GM12878 (cell line): ENCODE measurements around the gene RACGAP1. TPM values are rescaled to one million over a fixed set of nuclear protein-coding genes. Genes with fewer than 3 reads are reported as not detected.

Experiments
- ATAC-seq: fragments of 200-7000 bp; cut with Tn5 transposase; 3 replicates; pipeline ENCODE4 v1.9.1; 2020; ENCODE audit warnings: mild to moderate bottlenecking, moderate library complexity
- BruUV-seq: library from RNA; stranded (reverse); fragments of 400-500 nt; replicated peaks from 2 replicates; lab custom pipeline; 2021; lab: Mats Ljungman, UMichigan
- CTCF ChIA-PET: fragments of 300-600 bp; sonication (Branson Sonifier 250); formaldehyde crosslinking; extraction: SDS; loops from one replicate; lab custom pipeline; 2021; ENCODE audit warnings: inconsistent platforms; lab: Yijun Ruan, JAX
- POLR2A ChIA-PET: fragments of 350-600 bp; formaldehyde crosslinking; extraction: SDS; loops from one replicate; lab custom pipeline; 2021; ENCODE audit warnings: inconsistent platforms; lab: Charles Lee
- RAD21 ChIA-PET: fragments of 300-600 bp; sonication (Branson Sonifier 250); formaldehyde crosslinking; loops from one replicate; lab custom pipeline; 2023; ENCODE audit warnings: antibody characterized with exemption; ENCODE audit not compliant: unreplicated experiment; lab: Charles Lee
- SMC1A ChIA-PET: fragments of 300-600 bp; sonication (Branson Sonifier 250); formaldehyde crosslinking; loops from one replicate; lab custom pipeline; 2023; ENCODE audit not compliant: unreplicated experiment, uncharacterized antibody; lab: Charles Lee
- DNase-seq: peaks from one replicate; pipeline ENCODE4 v3.0.0-alpha.2; 2011; ENCODE audit warnings: low read depth, low spot score
- FAIRE-seq: peaks from 3 replicates; lab custom pipeline; 2011; peaks lifted over from hg19 to GRCh38; lab: Jason Lieb, UNC
- H2AFZ ChIP-seq: 2 replicates; pipeline ENCODE4 v1.6.0; 2011; ENCODE audit warnings: low read depth, low read length, control low read depth; ENCODE audit not compliant: control insufficient read depth
- H3K27ac ChIP-seq: 2 replicates; pipeline ENCODE4 v1.5.1; 2011; ENCODE audit warnings: control low read depth; ENCODE audit not compliant: control insufficient read depth, insufficient read depth
- H3K27me3 ChIP-seq, 2 experiments: replicated peaks in 1 of 2; 2 replicates each; pipeline versions ENCODE4 v1.6.0 to v1.6.1; 2011; ENCODE audit warnings: low read length in 1 of 2; ENCODE audit not compliant: control insufficient read depth in 2 of 2, insufficient read depth in 2 of 2
- H3K36me3 ChIP-seq, 2 experiments: 2 replicates each; pipeline ENCODE4 v1.5.1; 2011; ENCODE audit warnings: low read length in 1 of 2; ENCODE audit not compliant: control insufficient read depth in 2 of 2, insufficient read depth in 2 of 2
- H3K4me1 ChIP-seq: 2 replicates; pipeline ENCODE4 v1.6.1; 2011; ENCODE audit warnings: mild to moderate bottlenecking, low read length, moderate library complexity, mixed read lengths; ENCODE audit not compliant: control insufficient read depth, insufficient read depth
- H3K4me2 ChIP-seq: 2 replicates; pipeline ENCODE4 v1.6.0; 2011; ENCODE audit warnings: control low read depth; ENCODE audit not compliant: control insufficient read depth, insufficient read depth
- H3K4me3 ChIP-seq: fragments of 200-600 bp; sonication (generic); 2 replicates; pipeline ENCODE4 v1.5.1; 2016
- H3K79me2 ChIP-seq: 2 replicates; pipeline ENCODE4 v1.6.0; 2011; ENCODE audit warnings: low read length; ENCODE audit not compliant: control insufficient read depth, insufficient read depth
- H3K9ac ChIP-seq: 2 replicates; pipeline ENCODE4 v1.8.0; 2011; ENCODE audit warnings: low read length, control low read depth, mixed read lengths; ENCODE audit not compliant: control insufficient read depth, insufficient read depth
- H3K9me3 ChIP-seq: replicated peaks from 3 replicates; pipeline ENCODE4 v1.5.1; 2011; ENCODE audit warnings: mild to moderate bottlenecking, low read length; ENCODE audit not compliant: control insufficient read depth, insufficient read depth
- H4K20me1 ChIP-seq: 2 replicates; pipeline ENCODE4 v1.6.0; 2011; ENCODE audit not compliant: control insufficient read depth, insufficient read depth
- CBFB ChIP-seq: IDR thresholded peaks from 2 replicates; pipeline ENCODE4 v1.6.1; 2016; ENCODE audit warnings: antibody characterized with exemption, low read depth
- E2F4 ChIP-seq: IDR thresholded peaks from 2 replicates; pipeline ENCODE4 v1.6.1; 2012; ENCODE audit warnings: low read depth, low read length, improper control_type of control experiment
- IKZF2 ChIP-seq, 2 experiments: fragments of 450-650 bp; IDR thresholded peaks; 2 replicates each; pipeline ENCODE4 v1.6.1; 2017; ENCODE audit warnings: mild to moderate bottlenecking in 2 of 2, moderate library complexity in 2 of 2
- IRF3 ChIP-seq: fragments of 450-650 bp; IDR thresholded peaks from 2 replicates; pipeline ENCODE4 v1.6.1; 2014; ENCODE audit warnings: mild to moderate bottlenecking
- MLLT1 ChIP-seq: fragments of 450-650 bp; IDR thresholded peaks from 2 replicates; pipeline ENCODE4 v1.6.1; 2016; ENCODE audit warnings: mild to moderate bottlenecking
- NBN ChIP-seq: fragments of 450-650 bp; IDR thresholded peaks from 2 replicates; pipeline ENCODE4 v1.6.1; 2016
- NFIC ChIP-seq: IDR thresholded peaks from 2 replicates; pipeline ENCODE4 v1.6.1; 2012; ENCODE audit warnings: low read depth, mild to moderate bottlenecking, inconsistent platforms, low read length, moderate library complexity
- NFXL1 ChIP-seq: fragments of 450-650 bp; IDR thresholded peaks from 2 replicates; pipeline ENCODE4 v1.6.1; 2017; ENCODE audit warnings: antibody characterized with exemption, mild to moderate bottlenecking, borderline replicate concordance
- PAX5 ChIP-seq: IDR thresholded peaks from 2 replicates; pipeline ENCODE4 v1.6.1; 2011; ENCODE audit warnings: low read depth, low read length, borderline replicate concordance
- PML ChIP-seq: IDR thresholded peaks from 2 replicates; pipeline ENCODE4 v1.6.1; 2012; ENCODE audit warnings: low read length, inconsistent platforms
- SMAD5 ChIP-seq: IDR thresholded peaks from 2 replicates; pipeline ENCODE4 v1.6.1; 2016; ENCODE audit warnings: antibody characterized with exemption, low read depth
- ZNF622 ChIP-seq: fragments of 450-650 bp; IDR thresholded peaks from 2 replicates; pipeline ENCODE4 v1.6.1; 2017; ENCODE audit warnings: mild to moderate bottlenecking, inconsistent platforms
- WGBS: methylation state at CpG from one replicate; pipeline ENCODE4 v1.1.6; 2016; ENCODE audit warnings: low lambda C conversion rate; ENCODE audit not compliant: insufficient replicate concordance, insufficient coverage; ENCODE audit errors: missing lambda C conversion rate; 5-methylcytosine and 5-hydroxymethylcytosine counted together
- in situ Hi-C: fragments of 300-500 bp; cut with MboI; formaldehyde crosslinking; loops from 9 replicates; pipeline ENCODE4 v1.14.3; 2018; ENCODE audit warnings: mixed read lengths
- intact Hi-C: fragments of 100-400 bp; cut with micrococcal nuclease; formaldehyde crosslinking; loops from one replicate; pipeline ENCODE4 v1.14.2; 2022; ENCODE audit not compliant: unreplicated experiment
- polyA plus RNA-seq, 11 experiments: library from polyadenylated mRNA; depleted of rRNA in 4 of 11; unstranded in 6 of 11; stranded (reverse) in 5 of 11; fragments of >200 nt; fragmentation: Nextera tagmentation in 4 of 11; fragmentation: Illumina TruSeq in 1 of 11; extraction: Ambion mirVana in 4 of 11; extraction: Trizol in 1 of 11; gene quantifications; 1 replicate in 1 of 11; 2 replicates in 10 of 11; pipeline versions ENCODE4 v1.2.1 to v1.2.3, GENCODE V29; 2011 to 2016; ENCODE audit warnings: inconsistent platforms in 2 of 11, missing spikeins in 2 of 11, low read depth in 1 of 11
- total RNA-seq, 4 experiments: library from RNA; depleted of rRNA in 3 of 4; stranded (reverse); fragments of >200 nt in 3 of 4; fragmentation: Illumina TruSeq in 1 of 4; extraction: Trizol in 1 of 4; gene quantifications; 2 replicates each; pipeline versions ENCODE4 v1.2.1 to v1.2.3, GENCODE V29; 2013 to 2021

RACGAP1 gene
- total and polyA plus RNA-seq, 10 of the 15 experiments (the other 5 are each of a cell fraction or from before 2014, with no cell fraction given), result 32.4 to 87.9 (median 76.2) TPM

- Histone ChIP-seq H3K36me3 (no peaks in the 10 kb centered on the region), H2AFZ (no peak overlapping the region), H3K4me3 (no peak overlapping the region), H3K9me3 (no peaks in the 10 kb centered on the region), H3K27me3 (no peaks in the 10 kb centered on the region), H4K20me1 (no peaks in the 10 kb centered on the region), H3K27ac (no peak overlapping the region), H3K4me2 (no peak overlapping the region), H3K79me2 (no peaks in the 10 kb centered on the region), H3K9ac (no peak overlapping the region)
- no peak for ATAC-seq
- FAIRE-seq, result no peak
- DNase-seq, result no peak
- ChIA-PET RAD21 (interaction anchor here (0.6 kb wide), 1 partner anchor 300 kb away, joined by 3 read pairs; the partner anchor contains the start of gene TMBIM6), CTCF (interaction anchor here (1.3 to 6.7 kb wide), 7 partner anchors 13 to 175 kb away, joined by 3 to 114 read pairs (median 15); partner anchors contain the start of genes COX14 and RACGAP1)
- BruUV-seq, result no TSS peak
- in situ Hi-C loops, result no loop called here
- 58% methylated on average over 14 of the region's 15 CpGs for WGBS
- no peak for TF ChIP-seq NFXL1
- no peak for TF ChIP-seq CBFB
- no peak for TF ChIP-seq IKZF2 (IDR thresholded peaks at IDR 0.05)
- TF ChIP-seq IRF3, result no peak
- no peak for TF ChIP-seq PAX5
- TF ChIP-seq MLLT1, result no peak
- no peak for TF ChIP-seq NFIC
- no peak for TF ChIP-seq ZNF622
- TF ChIP-seq NBN, result no peak
- no peak for TF ChIP-seq E2F4
- no peak for TF ChIP-seq SMAD5
- TF ChIP-seq PML, result no peak
- TF ChIP-seq, all 136 proteins: peak for 0
- POLR2A ChIA-PET, result no interaction called here
- intact Hi-C loops, result no loop called here
- SMC1A ChIA-PET, result interaction anchor here (0.6 to 1.4 kb wide), 2 partner anchors 29 to 1751 kb away, joined by 3 to 4 read pairs; no protein-coding TSS in a partner anchor
- H3K4me1 ChIP-seq, result no peaks in the 10 kb centered on the region
Measured at GRCh38 chr12:50041062-50041860, 16.0 kb upstream of the RACGAP1 start.
